Measurements from ENCODE around the gene CUL2.

- TF ChIP-seq FOXM1 (IDR thresholded peaks at IDR 0.05; ENCODE audit: low read depth, low read length) = no peak
- TF ChIP-seq MAX (IDR thresholded peaks at IDR 0.05; ENCODE audit: low read depth, low read length) = no peak
- TF ChIP-seq POLR2AphosphoS5 (IDR thresholded peaks at IDR 0.05; ENCODE audit: low read length) = no peak
- no peak for TF ChIP-seq CTCF (IDR thresholded peaks at IDR 0.05 in 2 of 3, conservative IDR thresholded peaks at IDR 0.05 in 1 of 3; ENCODE audit: control insufficient read depth in 2 of 3, extremely low read depth in 1 of 3, insufficient read depth in 1 of 3, low read depth in 3 of 3, low read length in 3 of 3)
- TF ChIP-seq PAX8 (IDR thresholded peaks at IDR 0.05) = no peak
- TF ChIP-seq MTA2 (IDR thresholded peaks at IDR 0.05; ENCODE audit: low read depth) = no peak
- no peak for TF ChIP-seq IKZF1 (conservative IDR thresholded peaks at IDR 0.05)
- TF ChIP-seq JUND (IDR thresholded peaks at IDR 0.05; ENCODE audit: low read depth, low read length) = no peak
- no peak for TF ChIP-seq RAD21 (IDR thresholded peaks at IDR 0.05; ENCODE audit: insufficient read depth, low read depth, low read length)
- TF ChIP-seq EGR1 (IDR thresholded peaks at IDR 0.05; ENCODE audit: borderline replicate concordance in 1 of 2, low read depth in 2 of 2, low read length in 2 of 2) = no peak
- no peak for TF ChIP-seq ETV6 (conservative IDR thresholded peaks at IDR 0.05 in 1 of 2, IDR thresholded peaks at IDR 0.05 in 1 of 2; ENCODE audit: borderline replicate concordance in 1 of 2, low read depth in 1 of 2)
- no peak for TF ChIP-seq POLR2A (IDR thresholded peaks at IDR 0.05; ENCODE audit: low read depth, low read length)
Measured at GRCh38 chr10:34993782-34994181, 96.4 kb downstream of the CUL2 start.

Data from GM12878 (cell line).